Cardiac muscle cell (in vitro differentiated cells and primary cell): Measurements from ENCODE around the gene LUZP1. TPM values are rescaled to one million over a fixed set of nuclear protein-coding genes. Genes with fewer than 3 reads are reported as not detected.

ENCODE experiments used
- DNase-seq, 2 donors: peaks; one replicate each; pipeline versions ENCODE4 v3.0.0 to v3.0.0-alpha.2; 2010 to 2017; ENCODE audit warnings: low read depth in 1 of 2, low spot score in 1 of 2
- H3K27ac ChIP-seq: fragments of 200-600 bp; sonication (generic); 2 replicates; pipeline ENCODE4 v1.5.1; 2016
- H3K27me3 ChIP-seq: fragments of 200-600 bp; sonication (generic); 2 replicates; pipeline ENCODE4 v1.6.0; 2016; ENCODE audit warnings: control low read depth
- H3K36me3 ChIP-seq: fragments of 200-600 bp; sonication (generic); 2 replicates; pipeline ENCODE4 v1.5.1; 2016; ENCODE audit warnings: control low read depth
- H3K4me1 ChIP-seq: fragments of 200-600 bp; sonication (generic); 2 replicates; pipeline ENCODE4 v1.8.1; 2017; ENCODE audit warnings: low read depth, mild to moderate bottlenecking, mixed run types
- H3K4me3 ChIP-seq: fragments of 200-600 bp; sonication (generic); 2 replicates; pipeline ENCODE4 v1.5.1; 2016; ENCODE audit warnings: mild to moderate bottlenecking
- H3K9me3 ChIP-seq: fragments of 200-600 bp; sonication (generic); 2 replicates; pipeline ENCODE4 v1.5.1; 2017; ENCODE audit warnings: low read depth, mild to moderate bottlenecking, control low read depth
- polyA plus RNA-seq: library from polyadenylated mRNA; unstranded; fragments of >200 nt; fragmentation: Nextera tagmentation; extraction: Ambion mirVana; gene quantifications from 2 replicates; pipeline ENCODE4 v1.2.1, GENCODE V29; 2016
- total RNA-seq: library from RNA; depleted of rRNA; stranded (reverse); fragments of >200 nt; gene quantifications from 2 replicates; pipeline ENCODE4 v1.2.3, GENCODE V29; 2016
- TF ChIP-seq, protein P1 (sequence below): IDR thresholded peaks from 2 replicates; pipeline ENCODE4 v1.5.1; 2012; ENCODE audit warnings: low read depth, mild to moderate bottlenecking, low read length

The LUZP1 gene
- total and polyA plus RNA-seq, 2 experiments from 2014 or later: 26.6 to 35.2 TPM

DNA sequence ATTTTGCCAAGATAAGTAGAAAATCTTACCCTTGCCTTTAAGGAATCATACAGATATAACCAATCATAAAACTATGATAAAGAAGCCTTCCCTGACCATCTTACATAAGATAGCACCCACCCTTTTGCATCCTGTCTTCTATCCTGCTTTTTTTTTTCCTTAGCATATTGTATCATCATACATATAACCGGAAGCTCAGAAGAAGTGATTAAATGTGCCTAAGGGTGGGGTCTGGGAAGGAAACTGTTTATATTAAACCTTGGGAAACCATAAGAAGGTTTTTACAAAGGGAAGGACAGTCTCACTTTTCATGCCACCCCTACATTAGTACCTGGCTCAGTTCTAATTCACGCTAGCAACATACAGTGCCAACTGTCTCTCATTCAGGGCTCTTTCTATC, 66.8 kb downstream of the LUZP1 start:
- Histone ChIP-seq H3K9me3 (no peaks in the 10 kb centered on the region), H3K4me3 (no peak overlapping the region), H3K36me3 (peaks cover 6% of the 10 kb centered on the region), H3K27ac (no peak overlapping the region), H3K27me3 (no peaks in the 10 kb centered on the region), H3K4me1 (peaks cover 36% of the 10 kb centered on the region)
- TF ChIP-seq, protein P1, sequence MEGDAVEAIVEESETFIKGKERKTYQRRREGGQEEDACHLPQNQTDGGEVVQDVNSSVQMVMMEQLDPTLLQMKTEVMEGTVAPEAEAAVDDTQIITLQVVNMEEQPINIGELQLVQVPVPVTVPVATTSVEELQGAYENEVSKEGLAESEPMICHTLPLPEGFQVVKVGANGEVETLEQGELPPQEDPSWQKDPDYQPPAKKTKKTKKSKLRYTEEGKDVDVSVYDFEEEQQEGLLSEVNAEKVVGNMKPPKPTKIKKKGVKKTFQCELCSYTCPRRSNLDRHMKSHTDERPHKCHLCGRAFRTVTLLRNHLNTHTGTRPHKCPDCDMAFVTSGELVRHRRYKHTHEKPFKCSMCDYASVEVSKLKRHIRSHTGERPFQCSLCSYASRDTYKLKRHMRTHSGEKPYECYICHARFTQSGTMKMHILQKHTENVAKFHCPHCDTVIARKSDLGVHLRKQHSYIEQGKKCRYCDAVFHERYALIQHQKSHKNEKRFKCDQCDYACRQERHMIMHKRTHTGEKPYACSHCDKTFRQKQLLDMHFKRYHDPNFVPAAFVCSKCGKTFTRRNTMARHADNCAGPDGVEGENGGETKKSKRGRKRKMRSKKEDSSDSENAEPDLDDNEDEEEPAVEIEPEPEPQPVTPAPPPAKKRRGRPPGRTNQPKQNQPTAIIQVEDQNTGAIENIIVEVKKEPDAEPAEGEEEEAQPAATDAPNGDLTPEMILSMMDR: no peak
- no peak for DNase-seq

DNA sequence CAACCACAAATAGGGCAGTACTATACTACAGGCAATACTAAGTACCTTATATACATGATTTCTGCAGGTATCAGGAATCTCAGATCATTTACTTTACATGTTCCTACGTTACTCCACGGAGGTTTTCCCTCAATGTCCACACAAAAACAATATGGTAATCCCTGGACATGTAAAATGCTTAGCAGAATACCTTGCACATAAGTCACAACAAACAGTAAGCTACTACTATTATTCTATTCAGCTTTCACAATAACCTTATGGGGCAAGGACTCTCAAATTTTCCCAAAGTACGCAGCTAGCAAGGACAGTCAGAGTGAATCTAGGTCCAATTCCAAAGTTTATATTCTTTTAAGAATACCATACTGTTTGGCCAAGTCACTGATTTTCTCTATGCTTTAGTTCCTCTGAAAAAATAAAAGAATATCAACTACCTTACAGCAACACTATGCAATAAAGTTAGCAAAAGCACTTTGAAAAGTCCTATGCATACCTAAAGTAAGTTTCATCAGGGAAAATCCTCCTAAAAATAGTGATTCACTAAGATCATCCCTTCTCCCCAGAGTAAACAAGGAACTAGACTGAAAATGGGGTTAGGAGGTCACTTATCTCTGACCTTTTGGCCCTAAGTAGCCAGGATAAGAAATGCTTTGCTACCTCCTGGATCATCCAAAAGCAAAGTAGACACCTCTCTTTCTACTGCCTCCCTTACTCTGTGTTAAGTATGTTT, 67.4 kb downstream of the LUZP1 start:
- no peaks in the 10 kb centered on the region for H3K27me3 ChIP-seq
- H3K36me3 ChIP-seq: peaks cover 7% of the 10 kb centered on the region
- H3K9me3 ChIP-seq: no peaks in the 10 kb centered on the region
- TF ChIP-seq, protein P1: no peak
- no peak overlapping the region for H3K4me3 ChIP-seq
- DNase-seq: no peak
- H3K4me1 ChIP-seq: peaks cover 36% of the 10 kb centered on the region
- H3K27ac ChIP-seq: no peak overlapping the region

DNA sequence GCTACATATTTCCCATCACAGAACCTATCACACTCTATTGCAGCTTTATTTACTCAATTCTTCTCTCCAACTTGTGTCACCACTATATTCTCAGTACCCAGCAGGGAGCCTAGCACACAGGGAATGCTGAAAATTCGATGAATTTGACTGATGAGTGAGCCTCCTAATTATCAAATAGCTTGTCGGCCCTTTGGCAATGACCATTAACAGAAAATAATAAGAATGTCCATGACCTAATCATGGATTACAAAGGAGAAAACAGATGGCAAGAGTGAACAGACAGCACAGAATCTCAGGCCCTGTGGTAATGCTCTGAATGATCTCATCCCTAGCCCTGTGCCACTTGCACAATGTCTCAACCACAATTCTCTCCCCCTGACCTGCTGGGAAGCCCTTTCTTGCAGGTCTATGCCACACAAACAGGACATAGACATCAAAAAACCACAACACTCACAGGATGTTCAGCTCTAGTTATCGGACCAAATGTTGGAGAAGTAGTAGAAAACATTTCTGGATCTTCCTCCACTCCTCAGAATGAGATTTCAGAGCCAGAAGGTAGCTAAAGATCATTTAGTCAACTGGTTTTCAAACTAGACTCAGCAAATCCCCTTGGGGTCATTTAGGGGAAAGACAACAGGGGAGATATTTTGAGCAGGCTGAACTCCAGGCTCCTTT, 68.4 kb downstream of the LUZP1 start:
- TF ChIP-seq, protein P1: no peak
- Histone ChIP-seq H3K36me3 (peaks cover 4% of the 10 kb centered on the region), H3K4me1 (peaks cover 36% of the 10 kb centered on the region), H3K27me3 (no peaks in the 10 kb centered on the region), H3K27ac (peak overlapping the region; percentile 1), H3K9me3 (no peaks in the 10 kb centered on the region), H3K4me3 (no peak overlapping the region)
- DNase-seq: peak in 1 of 2 donors; percentile 93

DNA sequence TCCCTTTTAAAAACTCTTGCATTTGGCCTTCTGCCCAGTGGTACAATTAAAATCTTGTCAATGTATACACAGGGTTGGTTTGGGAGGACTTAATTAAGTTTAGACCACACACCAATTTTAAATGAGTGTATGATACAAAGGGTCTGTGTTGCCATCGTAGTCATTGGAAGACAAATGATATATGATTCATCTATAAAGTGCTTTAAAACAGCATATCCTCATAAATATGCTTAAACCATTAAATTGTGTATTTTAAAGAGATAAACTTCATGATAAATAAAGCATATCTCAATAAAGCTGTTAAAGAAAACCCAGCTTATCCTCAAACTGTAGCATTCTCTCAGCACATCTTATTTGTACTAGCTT, 69.5 kb downstream of the LUZP1 start:
- H3K9me3 ChIP-seq: no peaks in the 10 kb centered on the region
- H3K4me3 ChIP-seq: no peak overlapping the region
- H3K4me1 ChIP-seq: peaks cover 36% of the 10 kb centered on the region
- DNase-seq: no peak
- no peaks in the 10 kb centered on the region for H3K27me3 ChIP-seq
- H3K27ac ChIP-seq: no peak overlapping the region
- TF ChIP-seq, protein P1: no peak
- H3K36me3 ChIP-seq: peaks cover 8% of the 10 kb centered on the region

DNA sequence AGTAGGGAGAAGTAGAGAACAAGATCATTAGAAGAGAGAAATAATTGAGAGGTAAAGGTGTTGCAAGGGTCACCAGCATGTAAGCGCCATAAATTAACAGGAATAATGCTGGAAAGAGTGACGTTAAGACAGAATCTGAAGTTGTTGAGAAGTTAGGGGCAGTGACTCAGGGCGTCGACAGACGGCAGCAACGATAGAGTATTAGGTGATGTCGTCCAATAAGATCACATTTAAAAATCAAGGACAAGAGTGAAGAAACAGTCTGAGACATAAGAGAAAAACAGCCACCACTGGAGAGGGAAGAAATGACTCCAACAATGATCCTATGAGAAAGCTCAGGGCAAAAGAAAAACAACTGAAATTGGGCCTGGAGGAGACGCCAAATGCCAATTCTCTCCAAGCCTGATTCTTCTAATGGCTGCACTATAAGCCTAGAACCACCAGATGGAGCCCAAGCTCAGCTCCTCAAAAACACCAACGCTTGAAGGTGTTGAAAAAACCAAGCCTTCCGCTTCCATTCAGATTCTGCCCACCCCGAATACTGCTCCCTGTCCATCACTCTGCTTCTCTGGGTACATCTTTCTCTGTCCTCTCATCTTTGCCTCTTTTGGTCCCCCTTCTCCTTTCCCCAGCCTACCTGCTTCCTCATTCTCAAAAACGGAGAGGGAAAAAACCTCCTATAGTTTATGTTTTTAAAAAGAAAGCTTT, 70.0 kb downstream of the LUZP1 start:
- Histone ChIP-seq H3K27ac (no peak overlapping the region), H3K9me3 (no peaks in the 10 kb centered on the region), H3K36me3 (peaks cover 13% of the 10 kb centered on the region), H3K27me3 (no peaks in the 10 kb centered on the region), H3K4me1 (peaks cover 36% of the 10 kb centered on the region), H3K4me3 (no peak overlapping the region)
- TF ChIP-seq, protein P1: peak; percentile 94
- DNase-seq: peak; percentile 83 to 85
